ENCODE results near the gene PRKD1.

The PRKD1 gene

GRCh38 chr14:29663281-29663801, 264.3 kb downstream of the PRKD1 start:
- Histone ChIP-seq H3K4me1 (ENCODE audit: insufficient read depth, poor library complexity, severe bottlenecking) (no peaks in the 10 kb centered on the region), H3K27ac (ENCODE audit: poor library complexity, severe bottlenecking) (no peak overlapping the region), H3K9me3 (ENCODE audit: severe bottlenecking) (no peaks in the 10 kb centered on the region), H3K4me3 (ENCODE audit: severe bottlenecking) (no peak overlapping the region), H3K36me3 (ENCODE audit: low read depth) (no peaks in the 10 kb centered on the region), H3K27me3 (ENCODE audit: insufficient read depth, poor library complexity, severe bottlenecking) (no peaks in the 10 kb centered on the region)
- ATAC-seq (ENCODE audit: low read depth) (no peak), DNase-seq (ENCODE audit: low spot score) (no peak)
- TF ChIP-seq CTCF (IDR thresholded peaks at IDR 0.05; ENCODE audit: poor library complexity, severe bottlenecking): no peak

GRCh38 chr14:29654901-29655550, 272.6 kb downstream of the PRKD1 start:
- Histone ChIP-seq H3K27ac (ENCODE audit: poor library complexity, severe bottlenecking) (peak overlapping the region; percentile 28), H3K4me1 (ENCODE audit: insufficient read depth, poor library complexity, severe bottlenecking) (peaks cover 12% of the 10 kb centered on the region), H3K27me3 (ENCODE audit: insufficient read depth, poor library complexity, severe bottlenecking) (no peaks in the 10 kb centered on the region), H3K4me3 (ENCODE audit: severe bottlenecking) (no peak overlapping the region), H3K36me3 (ENCODE audit: low read depth) (no peaks in the 10 kb centered on the region), H3K9me3 (ENCODE audit: severe bottlenecking) (no peaks in the 10 kb centered on the region)
- ATAC-seq (ENCODE audit: low read depth) (peak; percentile 64), DNase-seq (ENCODE audit: low spot score) (no peak)
- no peak for TF ChIP-seq CTCF (IDR thresholded peaks at IDR 0.05; ENCODE audit: poor library complexity, severe bottlenecking)

- Histone ChIP-seq H3K9me3 (ENCODE audit: severe bottlenecking) (peaks cover 3% of the 10 kb centered on the region), H3K36me3 (ENCODE audit: low read depth) (no peaks in the 10 kb centered on the region), H3K4me3 (ENCODE audit: severe bottlenecking) (no peak overlapping the region), H3K27me3 (ENCODE audit: insufficient read depth, poor library complexity, severe bottlenecking) (no peaks in the 10 kb centered on the region), H3K4me1 (ENCODE audit: insufficient read depth, poor library complexity, severe bottlenecking) (peaks cover 12% of the 10 kb centered on the region), H3K27ac (ENCODE audit: poor library complexity, severe bottlenecking) (no peak overlapping the region)
- ATAC-seq (ENCODE audit: low read depth) (no peak), DNase-seq (ENCODE audit: low spot score) (no peak)
- TF ChIP-seq CTCF (IDR thresholded peaks at IDR 0.05; ENCODE audit: poor library complexity, severe bottlenecking): no peak
These were observed 274.3 kb downstream of the PRKD1 start for GRCh38 chr14:29653303-29653702.

GRCh38 chr14:29652571-29652970, 275.1 kb downstream of the PRKD1 start:
- ATAC-seq (ENCODE audit: low read depth) (no peak), DNase-seq (ENCODE audit: low spot score) (no peak)
- Histone ChIP-seq H3K9me3 (ENCODE audit: severe bottlenecking) (peaks cover 8% of the 10 kb centered on the region), H3K36me3 (ENCODE audit: low read depth) (no peaks in the 10 kb centered on the region), H3K4me3 (ENCODE audit: severe bottlenecking) (no peak overlapping the region), H3K4me1 (ENCODE audit: insufficient read depth, poor library complexity, severe bottlenecking) (peaks cover 12% of the 10 kb centered on the region), H3K27me3 (ENCODE audit: insufficient read depth, poor library complexity, severe bottlenecking) (no peaks in the 10 kb centered on the region), H3K27ac (ENCODE audit: poor library complexity, severe bottlenecking) (no peak overlapping the region)
- no peak for TF ChIP-seq CTCF (IDR thresholded peaks at IDR 0.05; ENCODE audit: poor library complexity, severe bottlenecking)

- ATAC-seq (ENCODE audit: low read depth) (no peak), DNase-seq (ENCODE audit: low spot score) (no peak)
- H3K27ac ChIP-seq (ENCODE audit: poor library complexity, severe bottlenecking): no peak overlapping the region
- H3K27me3 ChIP-seq (ENCODE audit: insufficient read depth, poor library complexity, severe bottlenecking): no peaks in the 10 kb centered on the region
- H3K36me3 ChIP-seq (ENCODE audit: low read depth): no peaks in the 10 kb centered on the region
- peaks cover 9% of the 10 kb centered on the region for H3K9me3 ChIP-seq (ENCODE audit: severe bottlenecking)
- H3K4me3 ChIP-seq (ENCODE audit: severe bottlenecking): no peak overlapping the region
- H3K4me1 ChIP-seq (ENCODE audit: insufficient read depth, poor library complexity, severe bottlenecking): peaks cover 12% of the 10 kb centered on the region
- no peak for TF ChIP-seq CTCF (IDR thresholded peaks at IDR 0.05; ENCODE audit: poor library complexity, severe bottlenecking)
These were observed 276.9 kb downstream of the PRKD1 start for GRCh38 chr14:29650554-29651269.

Measured in RWPE2 (cell line).